K562 (cell line): Measurements from ENCODE around the gene WNK2. TPM values are rescaled to one million over a fixed set of nuclear protein-coding genes. Genes with fewer than 3 reads are reported as not detected.

Source experiments
- ATAC-seq: fragments of 200-7000 bp; cut with Tn5 transposase; 3 replicates; pipeline ENCODE4 v1.9.1; 2020; ENCODE audit warnings: moderate library complexity
- BruUV-seq: library from RNA; stranded (reverse); fragments of 400-500 nt; replicated peaks from 2 replicates; lab custom pipeline; 2021; lab: Mats Ljungman, UMichigan
- CTCF ChIA-PET: fragments of 300-600 bp; formaldehyde crosslinking; extraction: SDS; loops from one replicate; lab custom pipeline; 2021; ENCODE audit warnings: low intra/inter-chr PET ratio; lab: Yijun Ruan, JAX
- POLR2A ChIA-PET: fragments of 300-600, 350-650 bp; sonication (Branson Sonifier 250); formaldehyde crosslinking; extraction: SDS; loops from one replicate; lab custom pipeline; 2021; ENCODE audit warnings: antibody characterized with exemption, inconsistent platforms; lab: Yijun Ruan, JAX
- DNase-seq, 4 experiments: peaks; one replicate each; pipeline versions ENCODE4 v3.0.0 to v3.0.0-alpha.2; 2011 to 2018; ENCODE audit warnings: low spot score in 3 of 4, mixed read lengths in 3 of 4; ENCODE audit errors: extremely low read depth in 1 of 4
- FAIRE-seq: peaks from 2 replicates; lab custom pipeline; 2011; peaks lifted over from hg19 to GRCh38; lab: Jason Lieb, UNC
- H2AFZ ChIP-seq: 2 replicates; pipeline ENCODE4 v1.6.0; 2011; ENCODE audit warnings: low read depth, low read length, control low read depth, inconsistent platforms
- H3K27ac ChIP-seq: fragments of 200-600 bp; 3 replicates; pipeline ENCODE4 v1.8.0; 2011; ENCODE audit warnings: low read depth, mild to moderate bottlenecking, control low read depth, inconsistent platforms, low read length, moderate library complexity, mixed read lengths; ENCODE audit errors: extremely low read depth
- H3K27me3 ChIP-seq, 2 experiments: fragments of 300-600 bp in 1 of 2; 2 replicates in 1 of 2; 3 replicates in 1 of 2; pipeline versions ENCODE4 v1.6.0 to v1.8.0; 2011; ENCODE audit warnings: inconsistent platforms in 2 of 2, low read length in 2 of 2, mild to moderate bottlenecking in 1 of 2, mixed read lengths in 1 of 2, moderate library complexity in 1 of 2; ENCODE audit not compliant: control insufficient read depth in 2 of 2, insufficient read depth in 2 of 2
- H3K36me3 ChIP-seq: fragments of 300-600 bp; 3 replicates; pipeline ENCODE4 v1.8.0; 2011; ENCODE audit warnings: mild to moderate bottlenecking, low read length, inconsistent platforms; ENCODE audit not compliant: control insufficient read depth, insufficient read depth
- H3K4me1 ChIP-seq, 2 experiments: fragments of 200-600 bp in 1 of 2; replicated peaks in 1 of 2; 2 replicates in 1 of 2; 3 replicates in 1 of 2; pipeline versions ENCODE4 v1.5.1 to v1.8.0; 2011; ENCODE audit warnings: inconsistent platforms in 2 of 2, low read length in 2 of 2, mild to moderate bottlenecking in 1 of 2, mixed read lengths in 1 of 2, moderate library complexity in 1 of 2; ENCODE audit not compliant: control insufficient read depth in 2 of 2, insufficient read depth in 2 of 2
- H3K4me2 ChIP-seq: 2 replicates; pipeline ENCODE4 v1.6.1; 2011; ENCODE audit warnings: low read length, control low read depth, inconsistent platforms, mixed read lengths; ENCODE audit not compliant: insufficient read depth
- H3K4me3 ChIP-seq: fragments of 200-600 bp; sonication (generic), shearing (Covaris generic); 2 replicates; pipeline ENCODE4 v1.5.1; 2016; ENCODE audit warnings: control low read depth, inconsistent platforms
- H3K79me2 ChIP-seq: fragments of 200-600 bp; 3 replicates; pipeline ENCODE4 v1.8.0; 2011; ENCODE audit warnings: low read length, inconsistent platforms; ENCODE audit not compliant: control insufficient read depth, insufficient read depth
- H3K9ac ChIP-seq, 2 experiments: 2 replicates each; pipeline versions ENCODE4 v1.6.0 to v1.6.1; 2011; ENCODE audit warnings: low read depth in 2 of 2, low read length in 2 of 2, control low read depth in 1 of 2, inconsistent platforms in 1 of 2, mild to moderate bottlenecking in 1 of 2, mixed read lengths in 1 of 2; ENCODE audit not compliant: insufficient read depth in 1 of 2
- H3K9me1 ChIP-seq: one replicate; pipeline ENCODE4 v1.6.0; 2011; ENCODE audit warnings: inconsistent platforms, mild to moderate bottlenecking, low read length, moderate library complexity; ENCODE audit not compliant: control insufficient read depth, insufficient read depth
- H3K9me3 ChIP-seq: replicated peaks from 2 replicates; pipeline ENCODE4 v1.5.1; 2011; ENCODE audit warnings: low read depth, low read length, inconsistent platforms; ENCODE audit not compliant: control insufficient read depth, insufficient read depth
- H4K20me1 ChIP-seq: replicated peaks from 2 replicates; pipeline ENCODE4 v1.6.1; 2011; ENCODE audit warnings: low read length, inconsistent platforms, mixed read lengths; ENCODE audit not compliant: control insufficient read depth, insufficient read depth
- ARID3B ChIP-seq: fragments of 250-450 bp; sonication (Bioruptor Pico); IDR thresholded peaks from 2 replicates; pipeline ENCODE4 v1.4.0; 2020; ENCODE audit warnings: borderline replicate concordance
- ATF1 ChIP-seq, 2 experiments: fragments of 450-650 bp in 1 of 2; IDR thresholded peaks; 2 replicates each; pipeline ENCODE4 v1.6.1; 2016; ENCODE audit warnings: missing compliant biosample characterization in 1 of 2, missing genetic modification characterization in 1 of 2
- CAMTA2 ChIP-seq: fragments of 250-450 bp; sonication (Bioruptor Pico); conservative IDR thresholded peaks from 2 replicates; pipeline ENCODE4 v1.5.1; 2022
- CBFA2T2 ChIP-seq: fragments of 450-650 bp; conservative IDR thresholded peaks from 2 replicates; pipeline ENCODE4 v1.6.1; 2017; ENCODE audit warnings: mild to moderate bottlenecking
- ELK3 ChIP-seq: fragments of 450-650 bp; formaldehyde crosslinking; IDR thresholded peaks from 2 replicates; pipeline ENCODE4 v1.4.0; 2020; ENCODE audit warnings: mild to moderate bottlenecking
- ESRRA ChIP-seq: fragments of 450-650 bp; IDR thresholded peaks from 2 replicates; pipeline ENCODE4 v1.6.1; 2014; ENCODE audit warnings: low read depth, mild to moderate bottlenecking, moderate library complexity, borderline replicate concordance
- ETS1 ChIP-seq: conservative IDR thresholded peaks from 2 replicates; pipeline ENCODE4 v1.6.1; 2011; ENCODE audit warnings: low read depth, mild to moderate bottlenecking, low read length; ENCODE audit not compliant: control insufficient read depth
- FOXJ2 ChIP-seq: fragments of 200-800 bp; sonication (Bioruptor generic); IDR thresholded peaks from 2 replicates; pipeline ENCODE4 v1.6.1; 2016; ENCODE audit warnings: missing genetic modification characterization, missing compliant biosample characterization
- L3MBTL2 ChIP-seq: fragments of 450-650 bp; IDR thresholded peaks from 2 replicates; pipeline ENCODE4 v1.6.1; 2016; ENCODE audit warnings: mild to moderate bottlenecking, moderate library complexity
- NR0B1 ChIP-seq: fragments of 450-650 bp; IDR thresholded peaks from one replicate; pipeline ENCODE4 v1.6.1; 2018; ENCODE audit warnings: mild to moderate bottlenecking, moderate library complexity; ENCODE audit not compliant: partially characterized antibody
- POLR2G ChIP-seq: fragments of 200-400 bp; formaldehyde crosslinking; IDR thresholded peaks from 2 replicates; pipeline ENCODE4 v1.6.1; 2017; ENCODE audit warnings: low read depth, mild to moderate bottlenecking, antibody characterized with exemption, low read length, moderate library complexity
- RAD21 ChIP-seq, 2 experiments: fragments of 250-450 bp in 1 of 2; fragments of 450-650 bp in 1 of 2; sonication (Bioruptor Pico) in 1 of 2; formaldehyde crosslinking in 1 of 2; IDR thresholded peaks in 1 of 2; conservative IDR thresholded peaks in 1 of 2; 2 replicates each; pipeline versions ENCODE4 v1.4.0 to v1.8.0; 2020 to 2022; ENCODE audit warnings: mild to moderate bottlenecking in 2 of 2, moderate library complexity in 1 of 2
- THAP12 ChIP-seq: fragments of 250-450 bp; sonication (Bioruptor Pico); IDR thresholded peaks from 2 replicates; pipeline ENCODE4 v1.9.0; 2021; ENCODE audit warnings: mild to moderate bottlenecking, inconsistent platforms
- TSC22D4 ChIP-seq: fragments of 450-650 bp; IDR thresholded peaks from 2 replicates; pipeline ENCODE4 v1.6.1; 2016; ENCODE audit warnings: missing genetic modification characterization, missing biosample characterization, control low read depth
- WGBS: fragments of 100-300 bp; shearing (Covaris generic); methylation state at CpG from one replicate; pipeline ENCODE4 v1.1.6; 2016; ENCODE audit warnings: low coverage, mixed read lengths; ENCODE audit not compliant: insufficient coverage; ENCODE audit errors: missing lambda C conversion rate; 5-methylcytosine and 5-hydroxymethylcytosine counted together
- in situ Hi-C: fragments of 300-500 bp; cut with MboI; formaldehyde crosslinking; loops from 4 replicates; pipeline ENCODE4 v1.15.0; 2018; ENCODE audit warnings: inconsistent platforms, mixed read lengths
- intact Hi-C: fragments of 100-400 bp; cut with micrococcal nuclease; formaldehyde crosslinking; loops from 2 replicates; pipeline ENCODE4 v1.14.2; 2022
- polyA plus RNA-seq, 8 experiments: library from polyadenylated mRNA; depleted of rRNA in 4 of 8; stranded (reverse) in 5 of 8; unstranded in 3 of 8; fragments of >200 nt; fragmentation: Nextera tagmentation in 2 of 8; fragmentation: Illumina TruSeq in 1 of 8; extraction: Ambion mirVana in 2 of 8; extraction: Trizol in 1 of 8; gene quantifications; 2 replicates each; pipeline versions ENCODE4 v1.2.1 to v1.2.3, GENCODE V29; 2011 to 2014; ENCODE audit warnings: inconsistent platforms in 1 of 8, missing spikeins in 1 of 8
- total RNA-seq, 7 experiments: library from RNA; depleted of rRNA in 6 of 7; stranded (reverse); fragments of >200 nt in 6 of 7; fragmentation: Illumina TruSeq in 2 of 7; extraction: Trizol in 2 of 7; gene quantifications; 2 replicates each; pipeline versions ENCODE4 v1.2.1 to v1.2.3, GENCODE V29; 2011 to 2021; ENCODE audit warnings: low replicate concordance in 1 of 7

The WNK2 gene
- total and polyA plus RNA-seq, 9 of the 15 experiments (the other 6 are each of a cell fraction or from before 2014, with no cell fraction given), result 0.36 to 3.3 (median 0.64) TPM; not detected in 2

- in situ Hi-C loops (loop anchor here (5.0 to 25.0 kb wide), 3 partner anchors 141 to 291 kb away; no protein-coding TSS in a partner anchor), intact Hi-C loops (no loop called here)
- Histone ChIP-seq H3K79me2 (no peaks in the 10 kb centered on the region), H3K9me3 (no peaks in the 10 kb centered on the region), H3K27ac (no peak overlapping the region), H3K4me3 (no peak overlapping the region), H3K9ac (no peak overlapping the region), H3K9me1 (peaks cover 2% of the 10 kb centered on the region), H3K36me3 (no peaks in the 10 kb centered on the region), H4K20me1 (peaks cover 13% of the 10 kb centered on the region), H2AFZ (no peak overlapping the region), H3K27me3 (peaks cover 39 to 88% of the 10 kb centered on the region in 2 experiments), H3K4me2 (no peak overlapping the region), H3K4me1 (peaks cover 0 to 24% of the 10 kb centered on the region in 2 experiments; a peak in 1 of 5 replicates)
- no peak for FAIRE-seq
- 3% methylated on average over 10 of the region's 11 CpGs for WGBS
- no peak for ATAC-seq
- DNase-seq, result peak in 1 of 4 experiments; percentile 3
- ChIA-PET POLR2A (interaction anchor here (0.5 to 0.6 kb wide), 2 partner anchors 12 to 73 kb away, joined by 3 read pairs; no protein-coding TSS in a partner anchor), CTCF (no interaction called here)
- no TSS peak for BruUV-seq
- TF ChIP-seq L3MBTL2, result no peak
- no peak for TF ChIP-seq ETS1
- TF ChIP-seq ELK3 (CRISPR knock-in tag), result no peak
- no peak for TF ChIP-seq ARID3B (CRISPR knock-in tag)
- no peak for TF ChIP-seq RAD21 (CRISPR knock-in tag; conservative IDR thresholded peaks at IDR 0.05 in 1 of 2, IDR thresholded peaks at IDR 0.05 in 1 of 2)
- no peak for TF ChIP-seq NR0B1
- no peak for TF ChIP-seq POLR2G
- no peak for TF ChIP-seq FOXJ2 (tag)
- no peak for TF ChIP-seq CAMTA2 (CRISPR knock-in tag)
- no peak for TF ChIP-seq THAP12 (CRISPR knock-in tag)
- no peak for TF ChIP-seq CBFA2T2
- TF ChIP-seq TSC22D4 (tag), result no peak
- no peak for TF ChIP-seq ESRRA
- TF ChIP-seq ATF1 (CRISPR knock-in tag; IDR thresholded peaks at IDR 0.05), result no peak
- TF ChIP-seq ATF1 (tag; IDR thresholded peaks at IDR 0.05), result no peak
These were observed 119.4 kb downstream of the WNK2 start for GRCh38 chr9:93303258-93303771.
